CD4-positive, alpha-beta memory T cell (primary cell): ENCODE measurements around the gene RBM22. TPM values are rescaled to one million over a fixed set of nuclear protein-coding genes. Genes with fewer than 3 reads are reported as not detected.

Experiments
- CTCF ChIA-PET: fragments of 350-600 bp; sonication (Branson Sonifier 250); formaldehyde crosslinking; loops from one replicate; lab custom pipeline; 2021; ENCODE audit warnings: inconsistent platforms; ENCODE audit not compliant: partially characterized antibody; lab: Charles Lee
- POLR2A ChIA-PET: fragments of 350-600 bp; sonication (Branson Sonifier 250); formaldehyde crosslinking; loops from one replicate; lab custom pipeline; 2021; ENCODE audit not compliant: partially characterized antibody; lab: Charles Lee
- DNase-seq, 5 donors: peaks; one replicate each; pipeline versions ENCODE4 v3.0.0 to v3.0.0-alpha.2; 2020 to 2022; ENCODE audit warnings: mixed read lengths in 1 of 5
- H3K27ac ChIP-seq: one replicate; pipeline ENCODE4 v1.7.0; 2013; ENCODE audit warnings: low read depth, low read length
- H3K27me3 ChIP-seq: 2 replicates; pipeline ENCODE4 v1.7.0; 2013; ENCODE audit warnings: mild to moderate bottlenecking, low read length, moderate library complexity; ENCODE audit not compliant: insufficient read depth
- H3K36me3 ChIP-seq: 2 replicates; pipeline ENCODE4 v1.7.0; 2013; ENCODE audit warnings: mild to moderate bottlenecking, low read length, moderate library complexity; ENCODE audit not compliant: insufficient read depth
- H3K4me1 ChIP-seq: 2 replicates; pipeline ENCODE4 v1.7.0; 2013; ENCODE audit warnings: mild to moderate bottlenecking, low read length, moderate library complexity; ENCODE audit not compliant: insufficient read depth
- H3K4me3 ChIP-seq, 2 donors: one replicate each; pipeline ENCODE4 v1.7.0; 2013; ENCODE audit warnings: low read length in 2 of 2, mild to moderate bottlenecking in 1 of 2
- H3K9me3 ChIP-seq, 2 donors: one replicate each; pipeline ENCODE4 v1.7.0; 2013; ENCODE audit warnings: low read length in 2 of 2, control low read depth in 1 of 2; ENCODE audit not compliant: control insufficient read depth in 1 of 2
- H3K27ac Mint-ChIP-seq, 7 donors: one replicate each; pipeline ENCODE4 v1.8.0; 2020 to 2021; ENCODE audit warnings: mixed read lengths in 7 of 7, mild to moderate bottlenecking in 6 of 7, inconsistent platforms in 3 of 7, moderate library complexity in 3 of 7
- H3K27me3 Mint-ChIP-seq, 2 donors: one replicate each; pipeline ENCODE4 v1.8.0; 2020 to 2021; ENCODE audit warnings: mixed read lengths in 2 of 2
- H3K36me3 Mint-ChIP-seq, 2 donors: one replicate each; pipeline ENCODE4 v1.8.0; 2020 to 2021; ENCODE audit warnings: mixed read lengths in 2 of 2, inconsistent platforms in 1 of 2, mild to moderate bottlenecking in 1 of 2
- H3K4me1 Mint-ChIP-seq, 4 donors: one replicate each; pipeline ENCODE4 v1.8.0; 2020 to 2021; ENCODE audit warnings: mixed read lengths in 4 of 4, mild to moderate bottlenecking in 1 of 4
- H3K4me3 Mint-ChIP-seq, 8 donors: one replicate each; pipeline ENCODE4 v1.8.0; 2020 to 2021; ENCODE audit warnings: mixed read lengths in 8 of 8, mild to moderate bottlenecking in 7 of 8, moderate library complexity in 6 of 8, inconsistent platforms in 3 of 8
- H3K9me3 Mint-ChIP-seq, 8 donors: one replicate each; pipeline ENCODE4 v1.8.0; 2020 to 2021; ENCODE audit warnings: mixed read lengths in 8 of 8, mild to moderate bottlenecking in 5 of 8, inconsistent platforms in 3 of 8, moderate library complexity in 1 of 8
- intact Hi-C: fragments of 100-400 bp; cut with micrococcal nuclease; formaldehyde crosslinking; loops from one replicate; pipeline ENCODE4 v1.15.1; 2023
- polyA plus RNA-seq, 2 donors: library from polyadenylated mRNA; unstranded; fragments of 300-500 nt; fragmentation: Illumina TruSeq; gene quantifications; one replicate each; pipeline ENCODE4 v1.2.3, GENCODE V29; 2021
- total RNA-seq, 2 experiments: library from RNA; stranded (reverse); gene quantifications; one replicate each; pipeline ENCODE4 v1.2.3, GENCODE V29; 2021

Gene RBM22
- total and polyA plus RNA-seq, 4 experiments from 2014 or later = 52.4 to 91.2 (median 80.2) TPM

- POLR2A ChIA-PET = no interaction called here
- CTCF ChIA-PET = no interaction called here
- peaks cover 8 to 14% of the 10 kb centered on the region in 2 donors for H3K27me3 Mint-ChIP-seq
These were observed 30.5 kb downstream of the RBM22 start for GRCh38 chr5:150670275-150670947.

GRCh38 chr5:150665044-150665443, 35.8 kb downstream of the RBM22 start:
- no peak overlapping the region for H3K27ac ChIP-seq
- Mint-ChIP-seq H3K4me3 (no peak overlapping the region), H3K4me1 (no peaks in the 10 kb centered on the region), H3K27ac (no peak overlapping the region), H3K9me3 (no peaks in the 10 kb centered on the region), H3K27me3 (peaks cover 10% of the 10 kb centered on the region in 2 donors), H3K36me3 (no peaks in the 10 kb centered on the region)
- intact Hi-C loops = no loop called here
- ChIA-PET CTCF (no interaction called here), POLR2A (no interaction called here)
- H3K36me3 ChIP-seq = no peaks in the 10 kb centered on the region
- H3K4me1 ChIP-seq = no peaks in the 10 kb centered on the region
- H3K27me3 ChIP-seq = peaks cover 6% of the 10 kb centered on the region
- no peaks in the 10 kb centered on the region for H3K9me3 ChIP-seq
- no peak overlapping the region for H3K4me3 ChIP-seq
- no peak for DNase-seq

More at GRCh38 chr5:150670275-150670947, 30.5 kb downstream of the RBM22 start:
- no peak for DNase-seq
- H3K36me3 ChIP-seq = no peaks in the 10 kb centered on the region
- H3K36me3 Mint-ChIP-seq = no peaks in the 10 kb centered on the region
- H3K9me3 Mint-ChIP-seq = no peaks in the 10 kb centered on the region
- peak overlapping the region in 7 of 8 donors; percentile 42 to 80 (median 68) for H3K4me3 Mint-ChIP-seq
- no peak overlapping the region for H3K4me3 ChIP-seq
- H3K4me1 ChIP-seq = peaks cover 18% of the 10 kb centered on the region
- intact Hi-C loops = no loop called here
- no peaks in the 10 kb centered on the region for H3K9me3 ChIP-seq
- H3K27ac ChIP-seq = no peak overlapping the region
- H3K27me3 ChIP-seq = peaks cover 28% of the 10 kb centered on the region
- H3K4me1 Mint-ChIP-seq = peaks cover 3 to 17% (median 7%) of the 10 kb centered on the region in 4 donors
- H3K27ac Mint-ChIP-seq = no peak overlapping the region

DNA sequence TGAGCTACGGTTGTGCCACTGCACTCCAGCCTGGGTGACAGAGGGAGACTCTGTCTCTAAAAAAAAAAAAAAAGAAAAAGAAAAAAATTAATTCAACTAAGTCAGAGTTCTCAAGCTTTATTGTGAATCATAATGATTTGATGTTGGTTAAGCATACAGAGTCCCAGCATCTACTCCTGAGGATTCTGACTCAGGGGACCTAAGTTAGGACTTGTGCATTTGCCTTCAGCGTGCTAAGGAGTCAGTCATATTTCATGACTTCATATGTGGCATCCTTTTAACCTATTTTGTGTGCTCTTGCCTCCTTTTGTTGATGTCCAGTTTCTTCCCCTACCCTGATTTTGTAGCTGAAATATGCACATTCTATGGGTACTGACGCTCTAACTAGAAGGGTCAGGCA, 36.9 kb downstream of the RBM22 start:
- H3K27ac ChIP-seq = no peak overlapping the region
- H3K4me1 ChIP-seq = no peaks in the 10 kb centered on the region
- no peak for DNase-seq
- Mint-ChIP-seq H3K27me3 (peaks cover 7% of the 10 kb centered on the region in 2 donors), H3K4me3 (no peak overlapping the region), H3K4me1 (no peaks in the 10 kb centered on the region), H3K9me3 (no peaks in the 10 kb centered on the region), H3K27ac (no peak overlapping the region), H3K36me3 (no peaks in the 10 kb centered on the region)
- ChIA-PET POLR2A (no interaction called here), CTCF (interaction anchor here (1.2 to 2.2 kb wide), 3 partner anchors 9 to 37 kb away, joined by 4 to 7 read pairs (median 5); partner anchors contain the start of gene RBM22)
- intact Hi-C loops = no loop called here
- peaks cover 6% of the 10 kb centered on the region for H3K27me3 ChIP-seq
- no peak overlapping the region for H3K4me3 ChIP-seq
- no peaks in the 10 kb centered on the region for H3K36me3 ChIP-seq
- H3K9me3 ChIP-seq = no peaks in the 10 kb centered on the region

- no peaks in the 10 kb centered on the region for H3K4me1 Mint-ChIP-seq
- peaks cover 7% of the 10 kb centered on the region in 2 donors for H3K27me3 Mint-ChIP-seq
- Histone ChIP-seq H3K4me3 (no peak overlapping the region), H3K4me1 (no peaks in the 10 kb centered on the region), H3K27ac (no peak overlapping the region), H3K36me3 (no peaks in the 10 kb centered on the region), H3K9me3 (no peaks in the 10 kb centered on the region), H3K27me3 (no peaks in the 10 kb centered on the region)
- intact Hi-C loops = no loop called here
- ChIA-PET CTCF (interaction anchor here (1.2 to 2.2 kb wide), 3 partner anchors 9 to 38 kb away, joined by 4 to 7 read pairs (median 5); partner anchors contain the start of gene RBM22), POLR2A (interaction anchor here (1.0 kb wide), 1 partner anchor 38 kb away, joined by 4 read pairs; the partner anchor contains the start of gene RBM22)
- no peak overlapping the region for H3K27ac Mint-ChIP-seq
- no peak overlapping the region for H3K4me3 Mint-ChIP-seq
- no peak for DNase-seq
- H3K9me3 Mint-ChIP-seq = no peaks in the 10 kb centered on the region
- no peaks in the 10 kb centered on the region for H3K36me3 Mint-ChIP-seq
These were observed 37.9 kb downstream of the RBM22 start for GRCh38 chr5:150662731-150663516.

DNA sequence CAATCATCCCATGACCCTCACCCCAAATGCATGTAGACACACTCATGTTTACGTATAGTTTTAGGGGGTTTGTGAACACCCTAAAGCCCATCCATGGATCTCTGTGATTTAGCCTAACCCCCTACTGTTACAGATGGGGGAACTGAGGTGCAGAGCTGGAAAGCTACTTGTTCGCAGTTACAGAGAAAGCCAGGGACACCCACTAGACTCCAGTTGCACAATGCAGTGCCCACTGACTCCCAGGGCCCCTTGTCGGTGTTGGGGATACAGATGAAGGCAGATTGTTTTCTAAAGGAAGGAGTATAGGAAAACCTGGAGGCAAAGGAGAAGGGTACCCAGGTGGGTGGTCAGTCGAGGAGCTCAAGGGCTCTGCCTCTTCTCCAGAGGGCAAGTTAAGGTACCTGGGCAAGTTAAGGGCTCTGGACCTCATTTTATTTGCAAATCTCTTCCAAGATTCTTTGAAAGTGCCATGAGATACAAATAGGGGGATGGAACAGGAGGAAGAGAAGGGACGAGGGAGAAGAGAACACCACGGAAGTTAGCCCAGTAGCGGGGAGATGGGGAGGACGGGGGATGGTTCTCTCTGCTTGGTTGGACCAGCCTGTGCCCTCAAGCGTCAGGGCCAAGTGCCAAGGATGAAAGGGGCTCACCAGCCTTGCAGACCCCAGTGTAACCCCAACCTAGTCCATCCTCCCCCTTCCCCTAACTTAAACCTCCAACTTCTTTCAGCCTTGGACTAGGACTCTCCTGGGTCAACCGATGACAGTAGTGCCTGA, 38.9 kb downstream of the RBM22 start:
- DNase-seq = no peak
- no peaks in the 10 kb centered on the region for H3K27me3 ChIP-seq
- CTCF ChIA-PET = interaction anchor here (2.1 to 2.2 kb wide), 2 partner anchors 38 to 117 kb away, joined by 5 to 7 read pairs; partner anchors contain the start of genes RBM22 and SMIM3
- no peak overlapping the region for H3K4me3 ChIP-seq
- Mint-ChIP-seq H3K27me3 (peaks cover 7% of the 10 kb centered on the region in 2 donors), H3K4me3 (no peak overlapping the region), H3K27ac (no peak overlapping the region), H3K36me3 (no peaks in the 10 kb centered on the region), H3K9me3 (peaks cover 0 to 2% (median 0%) of the 10 kb centered on the region in 8 donors), H3K4me1 (peaks cover 0 to 8% (median 5%) of the 10 kb centered on the region in 4 donors)
- POLR2A ChIA-PET = no interaction called here
- no peaks in the 10 kb centered on the region for H3K9me3 ChIP-seq
- H3K27ac ChIP-seq = no peak overlapping the region
- H3K4me1 ChIP-seq = peaks cover 3% of the 10 kb centered on the region
- no peaks in the 10 kb centered on the region for H3K36me3 ChIP-seq
- intact Hi-C loops = no loop called here

DNA sequence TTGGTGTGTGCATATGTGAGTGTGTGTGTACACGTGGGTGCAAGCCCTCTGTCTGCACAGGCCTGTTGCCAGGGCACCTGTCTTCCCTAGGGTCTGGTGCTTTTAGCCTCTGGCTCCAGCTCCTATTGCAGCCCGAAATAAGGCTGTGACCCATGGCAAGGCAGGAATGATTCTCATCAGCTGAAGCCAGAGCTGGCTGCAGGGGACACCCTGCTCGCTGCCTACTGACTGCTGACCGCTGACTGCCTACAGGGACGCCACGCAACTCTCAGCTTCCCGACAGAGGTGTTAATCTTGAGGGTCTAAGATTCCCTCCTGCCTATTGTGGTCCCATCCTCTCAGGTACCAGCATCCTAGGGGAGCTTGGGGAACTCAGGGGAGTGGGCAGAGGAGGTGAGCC, 39.8 kb downstream of the RBM22 start, which contains the start of gene MYOZ3:
MYOZ3 (plus strand) TSS at position 166 of the 400 bp plus-strand sequence. CDS start 1,691 bp downstream, outside the sequence.
- H3K36me3 ChIP-seq = no peaks in the 10 kb centered on the region
- Mint-ChIP-seq H3K27ac (no peak within 1 kb of the TSS), H3K36me3 (no peaks in the 10 kb centered on the region), H3K4me3 (no peak within 1 kb of the TSS), H3K27me3 (peaks cover 7% of the 10 kb centered on the region in 2 donors), H3K9me3 (peaks cover 0 to 2% (median 0%) of the 10 kb centered on the region in 8 donors), H3K4me1 (peaks cover 0 to 9% (median 6%) of the 10 kb centered on the region in 4 donors)
- POLR2A ChIA-PET = no interaction called here
- no peak within 1 kb of the TSS for H3K27ac ChIP-seq
- DNase-seq = no peak
- peaks cover 7% of the 10 kb centered on the region for H3K4me1 ChIP-seq
- H3K4me3 ChIP-seq = no peak within 1 kb of the TSS
- H3K9me3 ChIP-seq = no peaks in the 10 kb centered on the region
- H3K27me3 ChIP-seq = no peaks in the 10 kb centered on the region
- intact Hi-C loops = no loop called here
- CTCF ChIA-PET = interaction anchor here (2.1 kb wide), 1 partner anchor 118 kb away, joined by 5 read pairs; the partner anchor contains the start of gene SMIM3
